Coronary artery (tissue), 2 donors: ENCODE results near the gene PTRHD1.

Experiments
- DNase-seq: peaks from one replicate; pipeline ENCODE4 v3.0.0-alpha.2; 2017; ENCODE audit warnings: low spot score
- H3K27ac ChIP-seq, 2 donors: fragments of 200-600 bp; sonication (generic); one replicate each; pipeline ENCODE4 v1.5.1; 2016 to 2019
- H3K4me3 ChIP-seq: fragments of 200-600 bp; sonication (generic); 2 replicates; pipeline ENCODE4 v1.5.1; 2016; ENCODE audit warnings: mild to moderate bottlenecking, moderate library complexity
- CTCF ChIP-seq: fragments of 200-600 bp; sonication (generic); IDR thresholded peaks from one replicate; pipeline ENCODE4 v1.5.1; 2019; ENCODE audit warnings: antibody characterized with exemption

PTRHD1 gene

GRCh38 chr2:24824071-24824588, 30.9 kb upstream of the PTRHD1 start:
- Histone ChIP-seq H3K4me3 (no peak overlapping the region), H3K27ac (no peak overlapping the region)
- TF ChIP-seq CTCF: no peak
- DNase-seq: peak; percentile 55

- Histone ChIP-seq H3K27ac (no peak overlapping the region), H3K4me3 (no peak overlapping the region)
- no peak for DNase-seq
- no peak for TF ChIP-seq CTCF
Measured at GRCh38 chr2:24822049-24822706, 29.0 kb upstream of the PTRHD1 start.

- DNase-seq: peak; percentile 52
- Histone ChIP-seq H3K27ac (no peak overlapping the region), H3K4me3 (no peak overlapping the region)
- TF ChIP-seq CTCF: no peak
Measured at GRCh38 chr2:24821433-24821891, 28.3 kb upstream of the PTRHD1 start.

GRCh38 chr2:24820598-24821432, 27.6 kb upstream of the PTRHD1 start:
- H3K4me3 ChIP-seq: no peak overlapping the region
- DNase-seq: peak; percentile 60

GRCh38 chr2:24820175-24820513, 27.0 kb upstream of the PTRHD1 start:
- no peak for TF ChIP-seq CTCF
- Histone ChIP-seq H3K4me3 (no peak overlapping the region), H3K27ac (no peak overlapping the region)
- no peak for DNase-seq

More at GRCh38 chr2:24820598-24821432, 27.6 kb upstream of the PTRHD1 start:
- H3K27ac ChIP-seq: no peak overlapping the region
- TF ChIP-seq CTCF: no peak

GRCh38 chr2:24819442-24820174, 26.4 kb upstream of the PTRHD1 start:
- TF ChIP-seq CTCF: no peak
- no peak for DNase-seq
- Histone ChIP-seq H3K4me3 (no peak overlapping the region), H3K27ac (no peak overlapping the region)
